Thyroid gland (tissue), 4 donors: Measurements from ENCODE around the gene DDR1. TPM values are rescaled to one million over a fixed set of nuclear protein-coding genes. Genes with fewer than 3 reads are reported as not detected.
"Not testable (repeated sequence)": the region's sequence is repeated elsewhere in the genome, so short reads cannot be mapped to it uniquely, and the experiment has no call there.

Experiments
- DNase-seq, 2 donors: peaks; one replicate each; pipeline ENCODE4 v3.0.0-alpha.2; 2019
- H3K27ac ChIP-seq, 3 donors: fragments of 200-600 bp; sonication (generic); 1 replicate in 2 of 3; 2 replicates in 1 of 3; pipeline ENCODE4 v1.5.1; 2016 to 2019; ENCODE audit warnings: mild to moderate bottlenecking in 1 of 3, moderate library complexity in 1 of 3
- H3K27me3 ChIP-seq: fragments of 200-600 bp; sonication (generic); one replicate; pipeline ENCODE4 v1.5.1; 2019
- H3K36me3 ChIP-seq, 2 donors: fragments of 200-600 bp; sonication (generic); one replicate each; pipeline ENCODE4 v1.5.1; 2016 to 2019
- H3K4me1 ChIP-seq, 2 donors: fragments of 200-600 bp; sonication (generic); one replicate each; pipeline ENCODE4 v1.5.1; 2017 to 2019
- H3K4me3 ChIP-seq, 3 donors: fragments of 200-600 bp; sonication (generic); replicated peaks in 1 of 3; 1 replicate in 2 of 3; 2 replicates in 1 of 3; pipeline ENCODE4 v1.5.1; 2016; ENCODE audit warnings: mild to moderate bottlenecking in 1 of 3
- H3K9me3 ChIP-seq: fragments of 200-600 bp; sonication (generic); one replicate; pipeline ENCODE4 v1.5.1; 2017
- POLR2A ChIP-seq, 2 donors: fragments of 450-650 bp; IDR thresholded peaks; one replicate each; pipeline ENCODE4 v1.6.1; 2017; ENCODE audit warnings: antibody characterized with exemption in 2 of 2, mild to moderate bottlenecking in 2 of 2, moderate library complexity in 1 of 2
- WGBS, 2 donors: methylation state at CpG; one replicate each; pipeline ENCODE4 v1.1.5; 2017; 5-methylcytosine and 5-hydroxymethylcytosine counted together
- intact Hi-C: fragments of 100-400 bp; cut with DNase I; formaldehyde crosslinking; loops from one replicate; pipeline ENCODE4 v1.15.1; 2023
- total RNA-seq, 4 donors: library from RNA; depleted of rRNA; stranded (reverse); fragments of >200 nt; gene quantifications; one replicate each; pipeline ENCODE4 v1.2.3, GENCODE V29; 2016
- TF ChIP-seq, protein P1 (sequence below), 6 experiments: fragments of 200-600 bp in 3 of 6; fragments of 450-650 bp in 3 of 6; sonication (generic) in 3 of 6; IDR thresholded peaks; one replicate each; pipeline ENCODE4 v1.5.1; 2016 to 2019; ENCODE audit warnings: antibody characterized with exemption in 6 of 6, mild to moderate bottlenecking in 2 of 6, inconsistent platforms in 1 of 6, moderate library complexity in 1 of 6

Gene DDR1
- total RNA-seq, 4 donors from 2014 or later, result 93.4 to 207 (median 131) TPM

DNA sequence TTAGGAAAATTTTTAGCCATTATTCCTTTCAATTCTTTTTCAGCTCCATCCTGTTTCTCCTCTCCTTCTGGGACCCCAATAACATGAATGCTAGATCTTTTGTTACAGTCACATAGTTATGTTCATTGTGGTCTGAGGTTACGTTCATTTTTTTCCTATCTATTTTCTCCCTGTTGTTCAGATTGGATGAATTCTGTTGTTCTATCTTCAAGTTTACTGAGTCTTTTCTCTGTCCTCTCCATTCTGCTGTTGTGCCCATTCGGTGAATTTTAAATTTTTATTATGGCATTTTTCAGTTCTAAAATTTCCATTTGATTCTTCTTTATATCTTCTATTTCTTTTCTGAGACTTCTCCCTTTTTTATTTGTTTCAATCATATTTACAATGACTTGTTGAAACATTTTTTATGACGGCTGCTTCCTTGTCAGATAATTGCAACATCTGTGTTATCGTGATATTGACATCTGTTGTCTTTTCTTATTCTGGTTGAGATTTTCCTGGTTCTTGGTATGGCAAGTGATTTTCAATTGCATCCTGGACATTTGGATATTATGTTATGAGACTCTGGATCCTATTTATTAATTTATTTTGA, 12.6 kb upstream of the DDR1 start:
- intact Hi-C loops, result no loop called here
- DNase-seq, result no peak
- TF ChIP-seq, protein P1, sequence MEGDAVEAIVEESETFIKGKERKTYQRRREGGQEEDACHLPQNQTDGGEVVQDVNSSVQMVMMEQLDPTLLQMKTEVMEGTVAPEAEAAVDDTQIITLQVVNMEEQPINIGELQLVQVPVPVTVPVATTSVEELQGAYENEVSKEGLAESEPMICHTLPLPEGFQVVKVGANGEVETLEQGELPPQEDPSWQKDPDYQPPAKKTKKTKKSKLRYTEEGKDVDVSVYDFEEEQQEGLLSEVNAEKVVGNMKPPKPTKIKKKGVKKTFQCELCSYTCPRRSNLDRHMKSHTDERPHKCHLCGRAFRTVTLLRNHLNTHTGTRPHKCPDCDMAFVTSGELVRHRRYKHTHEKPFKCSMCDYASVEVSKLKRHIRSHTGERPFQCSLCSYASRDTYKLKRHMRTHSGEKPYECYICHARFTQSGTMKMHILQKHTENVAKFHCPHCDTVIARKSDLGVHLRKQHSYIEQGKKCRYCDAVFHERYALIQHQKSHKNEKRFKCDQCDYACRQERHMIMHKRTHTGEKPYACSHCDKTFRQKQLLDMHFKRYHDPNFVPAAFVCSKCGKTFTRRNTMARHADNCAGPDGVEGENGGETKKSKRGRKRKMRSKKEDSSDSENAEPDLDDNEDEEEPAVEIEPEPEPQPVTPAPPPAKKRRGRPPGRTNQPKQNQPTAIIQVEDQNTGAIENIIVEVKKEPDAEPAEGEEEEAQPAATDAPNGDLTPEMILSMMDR (IDR thresholded peaks at IDR 0.05), result no peak
- TF ChIP-seq POLR2A (IDR thresholded peaks at IDR 0.05), result no peak
- Histone ChIP-seq H3K36me3 (no peaks in the 10 kb centered on the region), H3K27me3 (no peaks in the 10 kb centered on the region), H3K9me3 (no peaks in the 10 kb centered on the region), H3K4me3 (no peak overlapping the region), H3K4me1 (peaks cover 0 to 13% of the 10 kb centered on the region in 2 donors), H3K27ac (no peak overlapping the region)
- 87 to 98% methylated on average over 4 of the region's 4 CpGs for WGBS, 2 donors

DNA sequence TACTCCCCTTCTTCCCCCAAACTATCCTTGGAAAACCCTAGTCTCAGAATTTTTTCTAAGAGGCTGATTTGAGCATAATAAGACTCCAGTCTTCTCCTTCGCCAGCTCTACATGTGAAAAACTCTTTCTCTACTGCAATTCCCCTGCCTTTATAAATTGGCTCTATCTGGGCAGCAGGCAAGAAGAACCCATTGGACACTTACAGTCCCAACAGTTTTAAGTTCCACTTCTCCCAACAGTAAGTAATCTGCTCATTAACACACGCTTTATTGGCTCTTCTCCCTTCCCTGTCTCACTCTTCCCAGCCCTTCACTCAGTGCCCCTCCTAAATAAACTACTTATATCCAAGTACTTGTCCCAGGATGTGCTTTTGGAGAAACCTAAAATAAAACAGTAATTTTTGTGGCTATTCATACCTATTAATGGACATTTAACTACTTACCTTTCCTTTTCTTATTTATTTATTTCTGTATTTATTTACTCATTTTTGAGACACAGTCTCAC, 11.1 kb upstream of the DDR1 start:
- DNase-seq, result no peak
- Histone ChIP-seq H3K27me3 (no peaks in the 10 kb centered on the region), H3K36me3 (no peaks in the 10 kb centered on the region), H3K9me3 (no peaks in the 10 kb centered on the region), H3K4me3 (no peak overlapping the region), H3K4me1 (peaks cover 9 to 26% of the 10 kb centered on the region in 2 donors), H3K27ac (no peak overlapping the region)
- intact Hi-C loops, result no loop called here
- no peak for TF ChIP-seq POLR2A (IDR thresholded peaks at IDR 0.05)
- TF ChIP-seq, protein P1 (IDR thresholded peaks at IDR 0.05), result no peak
- 88 to 91% methylated on average over 2 of the region's 2 CpGs for WGBS, 2 donors

DNA sequence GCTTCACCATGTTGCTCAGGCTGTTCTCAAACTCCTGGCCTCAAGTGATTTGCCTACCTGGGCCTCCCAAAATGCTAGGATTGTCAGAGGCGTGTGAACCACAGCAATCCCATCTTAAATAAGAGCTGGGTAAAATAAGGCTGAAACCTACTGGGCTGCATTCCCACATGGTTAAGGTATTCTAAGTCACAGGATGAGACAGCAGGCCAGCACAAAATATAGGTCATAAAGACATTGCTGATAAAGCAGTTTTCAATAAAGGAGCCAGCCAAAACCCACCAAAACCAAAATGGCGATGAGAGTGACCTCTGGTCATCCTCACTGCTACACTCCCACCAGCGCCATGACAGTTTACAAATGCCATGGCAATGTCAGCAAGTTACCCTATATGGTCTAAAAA, 10.5 kb upstream of the DDR1 start:
- intact Hi-C loops, result not testable (repeated sequence)

DNA sequence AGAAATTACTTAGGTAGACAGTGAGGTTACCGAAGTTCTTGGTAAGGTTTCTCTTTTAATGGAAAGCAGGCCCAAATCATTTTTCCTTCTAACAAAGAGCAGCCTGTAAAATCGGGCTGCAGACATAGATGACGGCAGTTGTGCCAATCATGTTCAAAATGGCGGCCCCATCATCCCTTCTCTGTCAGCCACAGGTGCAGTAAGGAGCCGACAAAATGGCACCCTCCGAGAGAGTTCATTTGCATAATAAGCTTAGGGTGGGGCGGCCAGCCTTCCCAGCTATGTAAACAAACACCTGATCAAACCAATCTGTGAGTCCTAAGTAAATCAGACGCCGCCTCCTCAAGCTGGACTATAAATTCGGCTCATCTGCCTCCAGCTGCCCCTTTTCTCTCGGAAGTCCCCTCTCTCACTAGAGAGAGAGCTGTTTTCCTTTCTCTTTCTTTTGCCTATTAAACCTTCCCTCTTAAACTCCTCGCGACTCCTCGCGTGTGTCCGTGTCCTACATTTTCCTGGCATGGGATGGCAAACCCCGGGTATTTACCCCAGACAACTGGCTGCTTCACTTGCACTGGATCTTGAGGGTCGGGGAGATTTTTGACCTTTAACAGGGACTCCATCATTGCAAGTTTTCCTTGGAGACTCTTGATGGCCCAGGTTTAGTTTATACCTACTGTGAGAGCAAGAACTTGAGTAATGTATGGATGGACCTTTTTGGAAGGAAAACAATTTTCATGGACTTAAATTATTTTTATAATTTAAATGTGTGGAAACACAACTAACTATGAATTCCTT, 8.9 kb upstream of the DDR1 start:
- no peak for TF ChIP-seq POLR2A (IDR thresholded peaks at IDR 0.05)
- H3K36me3 ChIP-seq, result no peaks in the 10 kb centered on the region
- peak overlapping the region; percentile 14 to 70 (median 20) for H3K27ac ChIP-seq
- peak in 1 of 2 donors; percentile 37 for DNase-seq
- H3K9me3 ChIP-seq, result no peaks in the 10 kb centered on the region
- no peak overlapping the region for H3K4me3 ChIP-seq
- H3K27me3 ChIP-seq, result no peaks in the 10 kb centered on the region
- H3K4me1 ChIP-seq, result peaks cover 9 to 27% of the 10 kb centered on the region in 2 donors
- intact Hi-C loops, result no loop called here
- WGBS, 2 donors, result 82 to 86% methylated on average over 18 of the region's 18 CpGs

More for the DNA sequence above, 10.5 kb upstream of the DDR1 start:
- 92 to 97% methylated on average over 3 of the region's 3 CpGs for WGBS, 2 donors
- DNase-seq, H3K9me3 ChIP-seq, H3K4me3 ChIP-seq, H3K27me3 ChIP-seq, H3K27ac ChIP-seq, H3K36me3 ChIP-seq: not testable (repeated sequence)
- peaks cover 9 to 27% of the 10 kb centered on the region in 2 donors for H3K4me1 ChIP-seq

DNA sequence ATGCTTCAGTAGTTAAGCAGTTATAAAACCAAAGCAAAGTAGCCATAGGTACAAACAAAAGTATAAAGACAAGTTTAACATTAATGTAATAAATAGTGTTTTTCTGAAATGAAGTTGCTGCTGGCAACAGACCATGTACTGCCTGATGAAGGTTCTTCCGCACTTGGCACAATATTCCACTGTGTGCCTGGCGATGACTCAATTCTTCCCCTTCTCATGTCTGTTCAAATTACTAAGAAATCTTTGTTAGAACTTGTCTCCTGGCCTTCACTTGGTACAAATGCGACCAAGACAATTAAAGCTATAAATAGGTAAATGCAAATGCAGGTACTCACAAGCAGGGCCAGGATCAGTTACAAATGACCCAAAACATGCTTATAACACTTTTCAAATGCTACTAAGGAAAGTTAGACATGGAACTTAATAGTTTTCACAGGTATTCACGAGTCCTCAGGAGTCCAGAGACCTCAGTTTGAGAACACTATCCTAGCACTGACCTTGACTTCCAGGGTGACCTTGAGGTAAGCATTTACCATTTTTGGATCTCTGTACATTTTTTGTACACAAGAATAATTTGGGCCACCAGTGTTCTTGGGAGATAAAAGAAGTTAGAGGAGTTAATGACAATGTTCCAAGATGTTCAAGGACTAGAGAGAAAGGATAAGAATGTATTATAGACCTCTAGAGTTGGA, 8.1 kb upstream of the DDR1 start:
- H3K4me3 ChIP-seq, result no peak overlapping the region
- no peak for TF ChIP-seq POLR2A (IDR thresholded peaks at IDR 0.05)
- TF ChIP-seq, protein P1 (IDR thresholded peaks at IDR 0.05), result no peak
- H3K4me1 ChIP-seq, result peaks cover 9 to 32% of the 10 kb centered on the region in 2 donors
- intact Hi-C loops, result no loop called here
- no peaks in the 10 kb centered on the region for H3K36me3 ChIP-seq
- DNase-seq, result peak; percentile 68
- WGBS, 2 donors, result 55 to 65% methylated on average over 4 of the region's 4 CpGs
- peak overlapping the region; percentile 53 to 72 (median 70) for H3K27ac ChIP-seq
- no peaks in the 10 kb centered on the region for H3K9me3 ChIP-seq
- no peaks in the 10 kb centered on the region for H3K27me3 ChIP-seq
